GM23338 (cell line): ENCODE results near the gene EXOC3L4. TPM values are rescaled to one million over a fixed set of nuclear protein-coding genes. Genes with fewer than 3 reads are reported as not detected.

Experiments used
- ATAC-seq: fragments of 200-7000 bp; cut with Tn5 transposase; 3 replicates; pipeline ENCODE4 v1.9.1; 2020
- DNase-seq: peaks from one replicate; pipeline ENCODE4 v3.0.0-alpha.2; 2015; ENCODE audit warnings: low spot score
- H2AFZ ChIP-seq: fragments of 200-600 bp; sonication (generic); 2 replicates; pipeline ENCODE4 v1.8.0; 2016; ENCODE audit warnings: antibody characterized with exemption, mild to moderate bottlenecking, moderate library complexity
- H3F3A ChIP-seq: fragments of 200-600 bp; sonication (generic); replicated peaks from 2 replicates; pipeline ENCODE4 v1.8.0; 2017; ENCODE audit warnings: antibody characterized with exemption, mixed run types, low read depth
- H3K27ac ChIP-seq: fragments of 200-600 bp; sonication (generic); 2 replicates; pipeline ENCODE4 v1.6.1; 2016; ENCODE audit warnings: low read depth
- H3K27me3 ChIP-seq: fragments of 200-600 bp; sonication (generic); 2 replicates; pipeline ENCODE4 v1.8.0; 2016; ENCODE audit warnings: mild to moderate bottlenecking, mixed run types, moderate library complexity; ENCODE audit not compliant: insufficient read depth
- H3K36me3 ChIP-seq: fragments of 200-600 bp; sonication (generic); 2 replicates; pipeline ENCODE4 v1.8.0; 2016; ENCODE audit warnings: mild to moderate bottlenecking; ENCODE audit not compliant: insufficient read depth
- H3K4me1 ChIP-seq: fragments of 200-600 bp; sonication (generic); 2 replicates; pipeline ENCODE4 v1.8.0; 2016; ENCODE audit warnings: mild to moderate bottlenecking, moderate library complexity; ENCODE audit not compliant: insufficient read depth
- H3K4me2 ChIP-seq: fragments of 200-600 bp; sonication (generic); 2 replicates; pipeline ENCODE4 v1.7.1; 2017; ENCODE audit warnings: mixed run types
- H3K4me3 ChIP-seq: fragments of 200-600 bp; sonication (generic); 2 replicates; pipeline ENCODE4 v1.6.1; 2016; ENCODE audit warnings: mixed run types
- H3K79me2 ChIP-seq: fragments of 200-600 bp; sonication (generic); replicated peaks from 2 replicates; pipeline ENCODE4 v1.8.0; 2017; ENCODE audit warnings: mild to moderate bottlenecking; ENCODE audit not compliant: insufficient read depth
- H3K9me2 ChIP-seq: fragments of 200-600 bp; sonication (generic); 2 replicates; pipeline ENCODE4 v1.8.0; 2017; ENCODE audit not compliant: insufficient read depth
- H4K20me1 ChIP-seq: fragments of 200-600 bp; sonication (generic); replicated peaks from 2 replicates; pipeline ENCODE4 v1.8.0; 2017; ENCODE audit warnings: mild to moderate bottlenecking; ENCODE audit not compliant: insufficient read depth
- H3K27ac Mint-ChIP-seq: 2 replicates; pipeline ENCODE4 v1.8.0; 2020; ENCODE audit warnings: inconsistent platforms, mild to moderate bottlenecking, moderate library complexity, mixed read lengths
- H3K27me3 Mint-ChIP-seq: 3 replicates; pipeline ENCODE4 v1.8.0; 2022; ENCODE audit warnings: low read depth, mild to moderate bottlenecking, moderate library complexity, mixed read lengths, inconsistent platforms; ENCODE audit not compliant: insufficient read depth, poor library complexity
- H3K36me3 Mint-ChIP-seq: 3 replicates; pipeline ENCODE4 v1.8.0; 2021; ENCODE audit warnings: low read depth, mild to moderate bottlenecking, inconsistent platforms, moderate library complexity, mixed read lengths
- H3K4me1 Mint-ChIP-seq: 3 replicates; pipeline ENCODE4 v1.8.0; 2020; ENCODE audit warnings: mild to moderate bottlenecking, inconsistent platforms, mixed read lengths
- H3K4me3 Mint-ChIP-seq: 3 replicates; pipeline ENCODE4 v1.8.0; 2021; ENCODE audit warnings: moderate library complexity, mild to moderate bottlenecking, inconsistent platforms, mixed read lengths
- H3K9me3 Mint-ChIP-seq: 3 replicates; pipeline ENCODE4 v1.8.0; 2020; ENCODE audit warnings: moderate library complexity, mild to moderate bottlenecking, inconsistent platforms, mixed read lengths
- CREB1 ChIP-seq: fragments of 250-450 bp; sonication (Bioruptor Pico); IDR thresholded peaks from 2 replicates; pipeline ENCODE4 v1.5.0; 2020; ENCODE audit warnings: low read depth, mild to moderate bottlenecking, moderate library complexity
- EZH2 ChIP-seq: fragments of 200-600 bp; sonication (generic); IDR thresholded peaks from one replicate; pipeline ENCODE4 v1.8.0; 2017; ENCODE audit warnings: antibody characterized with exemption, mild to moderate bottlenecking, low read depth; ENCODE audit not compliant: unreplicated experiment
- EZH2phosphoT487 ChIP-seq: fragments of 200-600 bp; sonication (generic); IDR thresholded peaks from one replicate; pipeline ENCODE4 v1.8.1; 2018; ENCODE audit warnings: antibody characterized with exemption; ENCODE audit not compliant: unreplicated experiment
- JUNB ChIP-seq: IDR thresholded peaks from one replicate; pipeline ENCODE4 v1.6.1; 2016; ENCODE audit warnings: antibody characterized with exemption; ENCODE audit not compliant: unreplicated experiment
- NANOG ChIP-seq: IDR thresholded peaks from 2 replicates; pipeline ENCODE4 v1.6.1; 2016; ENCODE audit warnings: antibody characterized with exemption, borderline replicate concordance
- POLR2AphosphoS5 ChIP-seq: IDR thresholded peaks from 2 replicates; pipeline ENCODE4 v1.6.1; 2016; ENCODE audit warnings: antibody characterized with exemption, low read depth
- STAT1 ChIP-seq: IDR thresholded peaks from one replicate; pipeline ENCODE4 v1.6.1; 2016; ENCODE audit warnings: antibody characterized with exemption; ENCODE audit not compliant: unreplicated experiment
- ZNF114 ChIP-seq: fragments of 250-450 bp; sonication (Bioruptor Pico); IDR thresholded peaks from 2 replicates; pipeline ENCODE4 v1.5.0; 2020; ENCODE audit warnings: mild to moderate bottlenecking, moderate library complexity
- ZNF331 ChIP-seq: fragments of 250-450 bp; sonication (Bioruptor Pico); IDR thresholded peaks from 2 replicates; pipeline ENCODE4 v1.5.0; 2020; ENCODE audit warnings: low read depth, mild to moderate bottlenecking, moderate library complexity
- polyA plus RNA-seq: library from polyadenylated mRNA; unstranded; fragments of >200 nt; fragmentation: Nextera tagmentation; extraction: Ambion mirVana; gene quantifications from 2 replicates; pipeline ENCODE4 v1.2.1, GENCODE V29; 2016
- total RNA-seq: library from RNA; depleted of rRNA; stranded (reverse); fragments of >200 nt; shearing (Covaris generic); gene quantifications from 2 replicates; pipeline ENCODE4 v1.2.3, GENCODE V29; 2014
- TF ChIP-seq, protein P1 (sequence below): fragments of 250-450 bp; sonication (Bioruptor Pico); IDR thresholded peaks from 2 replicates; pipeline ENCODE4 v1.5.0; 2020; ENCODE audit warnings: mild to moderate bottlenecking, moderate library complexity
- TF ChIP-seq, protein P2 (sequence below): IDR thresholded peaks from one replicate; pipeline ENCODE4 v1.6.1; 2018; ENCODE audit warnings: antibody characterized with exemption; ENCODE audit not compliant: unreplicated experiment
- TF ChIP-seq, protein P3 (sequence below), 2 experiments: fragments of 200-600 bp in 1 of 2; sonication (generic) in 1 of 2; conservative IDR thresholded peaks; 2 replicates each; pipeline versions ENCODE4 v1.5.1 to v1.6.1; 2016 to 2017; ENCODE audit warnings: antibody characterized with exemption in 2 of 2, low read depth in 2 of 2, mild to moderate bottlenecking in 2 of 2, moderate library complexity in 1 of 2
- TF ChIP-seq, protein P4 (sequence below): IDR thresholded peaks from 2 replicates; pipeline ENCODE4 v1.6.1; 2016; ENCODE audit warnings: antibody characterized with exemption

Gene EXOC3L4
- total and polyA plus RNA-seq, 2 experiments from 2014 or later, result not detected

DNA sequence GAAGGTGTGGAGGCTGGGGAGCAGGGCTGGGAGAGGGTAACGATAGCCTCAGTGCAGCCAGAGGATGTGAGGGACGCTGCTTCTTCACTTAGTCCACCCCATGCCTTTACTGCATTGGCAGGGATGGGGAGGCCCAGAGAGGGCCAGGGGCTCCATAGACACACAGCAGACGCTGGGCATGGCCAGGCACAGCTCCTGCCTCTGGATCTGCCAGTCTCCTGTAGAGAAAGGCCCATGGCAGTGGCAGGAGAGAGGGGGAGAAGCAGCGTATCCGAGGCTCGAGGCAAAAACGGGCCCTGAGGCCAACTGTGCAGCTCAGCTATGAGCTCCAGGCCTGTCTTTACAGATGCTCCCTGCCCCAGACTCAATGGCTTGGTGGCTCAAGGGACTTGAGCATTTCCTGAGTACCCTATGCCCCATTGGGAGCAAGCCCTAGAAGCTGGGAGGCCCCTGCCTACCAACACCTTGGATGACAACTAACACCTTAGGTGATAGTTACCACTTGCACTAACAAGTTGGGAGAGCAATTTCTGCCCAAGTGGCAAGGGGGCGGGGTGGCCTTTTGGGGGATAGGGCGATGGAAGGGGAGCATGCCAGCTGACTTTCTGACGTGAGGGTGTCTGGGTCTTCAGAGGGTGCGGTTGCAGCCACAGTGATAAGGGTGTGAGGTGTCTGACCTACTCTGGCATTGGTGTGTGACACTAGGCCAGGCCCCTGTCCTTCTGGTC lies 15.5 kb upstream of the EXOC3L4 start:
- no peak for ATAC-seq
- no peaks in the 10 kb centered on the region for H3K36me3 ChIP-seq

More for the DNA sequence above, 15.5 kb upstream of the EXOC3L4 start:
- H3K27me3 Mint-ChIP-seq, result peaks cover 10% of the 10 kb centered on the region
- H3K4me3 Mint-ChIP-seq, result no peak overlapping the region
- H3K4me1 Mint-ChIP-seq, result no peaks in the 10 kb centered on the region; the same call in 2 of the 3 replicates
- Histone ChIP-seq H3K27ac (no peak overlapping the region), H3F3A (no peaks in the 10 kb centered on the region), H3K4me3 (no peak overlapping the region), H3K4me1 (no peaks in the 10 kb centered on the region; the same call in 1 of the 2 replicates), H2AFZ (no peak overlapping the region), H3K9me2 (peaks cover 11% of the 10 kb centered on the region; the same call in 1 of the 2 replicates), H3K27me3 (peaks cover 26% of the 10 kb centered on the region), H3K79me2 (no peaks in the 10 kb centered on the region), H3K4me2 (no peak overlapping the region), H4K20me1 (no peaks in the 10 kb centered on the region)
- H3K9me3 Mint-ChIP-seq, result no peaks in the 10 kb centered on the region
- H3K27ac Mint-ChIP-seq, result no peak overlapping the region
- no peaks in the 10 kb centered on the region for H3K36me3 Mint-ChIP-seq
- TF ChIP-seq NANOG (no peak), EZH2 (no peak), STAT1 (no peak), ZNF331 (no peak), EZH2phosphoT487 (no peak), CREB1 (CRISPR knock-in tag) (no peak), ZNF114 (CRISPR knock-in tag) (no peak), POLR2AphosphoS5 (no peak), JUNB (no peak)
- TF ChIP-seq, protein P1, sequence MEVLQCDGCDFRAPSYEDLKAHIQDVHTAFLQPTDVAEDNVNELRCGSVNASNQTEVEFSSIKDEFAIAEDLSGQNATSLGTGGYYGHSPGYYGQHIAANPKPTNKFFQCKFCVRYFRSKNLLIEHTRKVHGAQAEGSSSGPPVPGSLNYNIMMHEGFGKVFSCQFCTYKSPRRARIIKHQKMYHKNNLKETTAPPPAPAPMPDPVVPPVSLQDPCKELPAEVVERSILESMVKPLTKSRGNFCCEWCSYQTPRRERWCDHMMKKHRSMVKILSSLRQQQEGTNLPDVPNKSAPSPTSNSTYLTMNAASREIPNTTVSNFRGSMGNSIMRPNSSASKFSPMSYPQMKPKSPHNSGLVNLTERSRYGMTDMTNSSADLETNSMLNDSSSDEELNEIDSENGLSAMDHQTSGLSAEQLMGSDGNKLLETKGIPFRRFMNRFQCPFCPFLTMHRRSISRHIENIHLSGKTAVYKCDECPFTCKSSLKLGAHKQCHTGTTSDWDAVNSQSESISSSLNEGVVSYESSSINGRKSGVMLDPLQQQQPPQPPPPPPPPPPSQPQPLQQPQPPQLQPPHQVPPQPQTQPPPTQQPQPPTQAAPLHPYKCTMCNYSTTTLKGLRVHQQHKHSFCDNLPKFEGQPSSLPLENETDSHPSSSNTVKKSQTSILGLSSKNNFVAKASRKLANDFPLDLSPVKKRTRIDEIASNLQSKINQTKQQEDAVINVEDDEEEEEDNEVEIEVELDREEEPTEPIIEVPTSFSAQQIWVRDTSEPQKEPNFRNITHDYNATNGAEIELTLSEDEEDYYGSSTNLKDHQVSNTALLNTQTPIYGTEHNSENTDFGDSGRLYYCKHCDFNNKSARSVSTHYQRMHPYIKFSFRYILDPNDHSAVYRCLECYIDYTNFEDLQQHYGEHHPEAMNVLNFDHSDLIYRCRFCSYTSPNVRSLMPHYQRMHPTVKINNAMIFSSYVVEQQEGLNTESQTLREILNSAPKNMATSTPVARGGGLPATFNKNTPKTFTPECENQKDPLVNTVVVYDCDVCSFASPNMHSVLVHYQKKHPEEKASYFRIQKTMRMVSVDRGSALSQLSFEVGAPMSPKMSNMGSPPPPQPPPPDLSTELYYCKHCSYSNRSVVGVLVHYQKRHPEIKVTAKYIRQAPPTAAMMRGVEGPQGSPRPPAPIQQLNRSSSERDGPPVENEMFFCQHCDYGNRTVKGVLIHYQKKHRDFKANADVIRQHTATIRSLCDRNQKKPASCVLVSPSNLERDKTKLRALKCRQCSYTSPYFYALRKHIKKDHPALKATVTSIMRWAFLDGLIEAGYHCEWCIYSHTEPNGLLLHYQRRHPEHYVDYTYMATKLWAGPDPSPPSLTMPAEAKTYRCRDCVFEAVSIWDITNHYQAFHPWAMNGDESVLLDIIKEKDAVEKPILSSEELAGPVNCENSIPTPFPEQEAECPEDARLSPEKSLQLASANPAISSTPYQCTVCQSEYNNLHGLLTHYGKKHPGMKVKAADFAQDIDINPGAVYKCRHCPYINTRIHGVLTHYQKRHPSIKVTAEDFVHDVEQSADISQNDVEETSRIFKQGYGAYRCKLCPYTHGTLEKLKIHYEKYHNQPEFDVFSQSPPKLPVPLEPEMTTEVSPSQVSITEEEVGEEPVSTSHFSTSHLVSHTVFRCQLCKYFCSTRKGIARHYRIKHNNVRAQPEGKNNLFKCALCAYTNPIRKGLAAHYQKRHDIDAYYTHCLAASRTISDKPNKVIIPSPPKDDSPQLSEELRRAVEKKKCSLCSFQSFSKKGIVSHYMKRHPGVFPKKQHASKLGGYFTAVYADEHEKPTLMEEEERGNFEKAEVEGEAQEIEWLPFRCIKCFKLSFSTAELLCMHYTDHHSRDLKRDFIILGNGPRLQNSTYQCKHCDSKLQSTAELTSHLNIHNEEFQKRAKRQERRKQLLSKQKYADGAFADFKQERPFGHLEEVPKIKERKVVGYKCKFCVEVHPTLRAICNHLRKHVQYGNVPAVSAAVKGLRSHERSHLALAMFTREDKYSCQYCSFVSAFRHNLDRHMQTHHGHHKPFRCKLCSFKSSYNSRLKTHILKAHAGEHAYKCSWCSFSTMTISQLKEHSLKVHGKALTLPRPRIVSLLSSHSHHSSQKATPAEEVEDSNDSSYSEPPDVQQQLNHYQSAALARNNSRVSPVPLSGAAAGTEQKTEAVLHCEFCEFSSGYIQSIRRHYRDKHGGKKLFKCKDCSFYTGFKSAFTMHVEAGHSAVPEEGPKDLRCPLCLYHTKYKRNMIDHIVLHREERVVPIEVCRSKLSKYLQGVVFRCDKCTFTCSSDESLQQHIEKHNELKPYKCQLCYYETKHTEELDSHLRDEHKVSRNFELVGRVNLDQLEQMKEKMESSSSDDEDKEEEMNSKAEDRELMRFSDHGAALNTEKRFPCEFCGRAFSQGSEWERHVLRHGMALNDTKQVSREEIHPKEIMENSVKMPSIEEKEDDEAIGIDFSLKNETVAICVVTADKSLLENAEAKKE (CRISPR knock-in tag), result no peak
- TF ChIP-seq, protein P2, sequence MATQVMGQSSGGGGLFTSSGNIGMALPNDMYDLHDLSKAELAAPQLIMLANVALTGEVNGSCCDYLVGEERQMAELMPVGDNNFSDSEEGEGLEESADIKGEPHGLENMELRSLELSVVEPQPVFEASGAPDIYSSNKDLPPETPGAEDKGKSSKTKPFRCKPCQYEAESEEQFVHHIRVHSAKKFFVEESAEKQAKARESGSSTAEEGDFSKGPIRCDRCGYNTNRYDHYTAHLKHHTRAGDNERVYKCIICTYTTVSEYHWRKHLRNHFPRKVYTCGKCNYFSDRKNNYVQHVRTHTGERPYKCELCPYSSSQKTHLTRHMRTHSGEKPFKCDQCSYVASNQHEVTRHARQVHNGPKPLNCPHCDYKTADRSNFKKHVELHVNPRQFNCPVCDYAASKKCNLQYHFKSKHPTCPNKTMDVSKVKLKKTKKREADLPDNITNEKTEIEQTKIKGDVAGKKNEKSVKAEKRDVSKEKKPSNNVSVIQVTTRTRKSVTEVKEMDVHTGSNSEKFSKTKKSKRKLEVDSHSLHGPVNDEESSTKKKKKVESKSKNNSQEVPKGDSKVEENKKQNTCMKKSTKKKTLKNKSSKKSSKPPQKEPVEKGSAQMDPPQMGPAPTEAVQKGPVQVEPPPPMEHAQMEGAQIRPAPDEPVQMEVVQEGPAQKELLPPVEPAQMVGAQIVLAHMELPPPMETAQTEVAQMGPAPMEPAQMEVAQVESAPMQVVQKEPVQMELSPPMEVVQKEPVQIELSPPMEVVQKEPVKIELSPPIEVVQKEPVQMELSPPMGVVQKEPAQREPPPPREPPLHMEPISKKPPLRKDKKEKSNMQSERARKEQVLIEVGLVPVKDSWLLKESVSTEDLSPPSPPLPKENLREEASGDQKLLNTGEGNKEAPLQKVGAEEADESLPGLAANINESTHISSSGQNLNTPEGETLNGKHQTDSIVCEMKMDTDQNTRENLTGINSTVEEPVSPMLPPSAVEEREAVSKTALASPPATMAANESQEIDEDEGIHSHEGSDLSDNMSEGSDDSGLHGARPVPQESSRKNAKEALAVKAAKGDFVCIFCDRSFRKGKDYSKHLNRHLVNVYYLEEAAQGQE, result no peak
- TF ChIP-seq, protein P3, sequence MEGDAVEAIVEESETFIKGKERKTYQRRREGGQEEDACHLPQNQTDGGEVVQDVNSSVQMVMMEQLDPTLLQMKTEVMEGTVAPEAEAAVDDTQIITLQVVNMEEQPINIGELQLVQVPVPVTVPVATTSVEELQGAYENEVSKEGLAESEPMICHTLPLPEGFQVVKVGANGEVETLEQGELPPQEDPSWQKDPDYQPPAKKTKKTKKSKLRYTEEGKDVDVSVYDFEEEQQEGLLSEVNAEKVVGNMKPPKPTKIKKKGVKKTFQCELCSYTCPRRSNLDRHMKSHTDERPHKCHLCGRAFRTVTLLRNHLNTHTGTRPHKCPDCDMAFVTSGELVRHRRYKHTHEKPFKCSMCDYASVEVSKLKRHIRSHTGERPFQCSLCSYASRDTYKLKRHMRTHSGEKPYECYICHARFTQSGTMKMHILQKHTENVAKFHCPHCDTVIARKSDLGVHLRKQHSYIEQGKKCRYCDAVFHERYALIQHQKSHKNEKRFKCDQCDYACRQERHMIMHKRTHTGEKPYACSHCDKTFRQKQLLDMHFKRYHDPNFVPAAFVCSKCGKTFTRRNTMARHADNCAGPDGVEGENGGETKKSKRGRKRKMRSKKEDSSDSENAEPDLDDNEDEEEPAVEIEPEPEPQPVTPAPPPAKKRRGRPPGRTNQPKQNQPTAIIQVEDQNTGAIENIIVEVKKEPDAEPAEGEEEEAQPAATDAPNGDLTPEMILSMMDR (conservative IDR thresholded peaks at IDR 0.05; ENCODE audit: low read depth in 2 of 2), result no peak
- TF ChIP-seq, protein P4, sequence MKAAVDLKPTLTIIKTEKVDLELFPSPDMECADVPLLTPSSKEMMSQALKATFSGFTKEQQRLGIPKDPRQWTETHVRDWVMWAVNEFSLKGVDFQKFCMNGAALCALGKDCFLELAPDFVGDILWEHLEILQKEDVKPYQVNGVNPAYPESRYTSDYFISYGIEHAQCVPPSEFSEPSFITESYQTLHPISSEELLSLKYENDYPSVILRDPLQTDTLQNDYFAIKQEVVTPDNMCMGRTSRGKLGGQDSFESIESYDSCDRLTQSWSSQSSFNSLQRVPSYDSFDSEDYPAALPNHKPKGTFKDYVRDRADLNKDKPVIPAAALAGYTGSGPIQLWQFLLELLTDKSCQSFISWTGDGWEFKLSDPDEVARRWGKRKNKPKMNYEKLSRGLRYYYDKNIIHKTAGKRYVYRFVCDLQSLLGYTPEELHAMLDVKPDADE, result no peak
- DNase-seq, result no peak
